Activated CD8-positive, alpha-beta T cell treated with anti-CD3 and anti-CD28 coated beads, Interleukin-2, amount 10 ng/mL, durations not matched to agents 7 days and 5 days (primary cell): Measurements from ENCODE around the gene PC. TPM values are rescaled to one million over a fixed set of nuclear protein-coding genes. Genes with fewer than 3 reads are reported as not detected.
A peak's percentile ranks its signal among the peaks of the same experiment; 100 is the strongest.
"Not testable (repeated sequence)": the region's sequence is repeated elsewhere in the genome, so short reads cannot be mapped to it uniquely, and the experiment has no call there.

Source experiments
- ATAC-seq: fragments of 150-1000 bp; cut with Tn5 transposase; one replicate; pipeline ENCODE4 v1.10.0; 2021; ENCODE audit warnings: moderate library complexity
- CTCF ChIA-PET: fragments of 350-600 bp; sonication (Branson Sonifier 250); formaldehyde crosslinking; loops from one replicate; lab custom pipeline; 2021; ENCODE audit warnings: antibody characterized with exemption; lab: Charles Lee
- POLR2A ChIA-PET: fragments of 350-600 bp; sonication (Branson Sonifier 250); formaldehyde crosslinking; loops from one replicate; lab custom pipeline; 2021; ENCODE audit warnings: antibody characterized with exemption; lab: Charles Lee
- DNase-seq: peaks from one replicate; pipeline ENCODE4 v3.0.0-alpha.2; 2020
- H3K27ac Mint-ChIP-seq: one replicate; pipeline ENCODE4 v1.8.0; 2021; ENCODE audit warnings: mild to moderate bottlenecking, mixed read lengths
- H3K27me3 Mint-ChIP-seq: one replicate; pipeline ENCODE4 v1.8.0; 2021; ENCODE audit warnings: low read depth, mixed read lengths
- H3K36me3 Mint-ChIP-seq: one replicate; pipeline ENCODE4 v1.8.0; 2021; ENCODE audit warnings: low read depth, mixed read lengths
- H3K4me1 Mint-ChIP-seq: one replicate; pipeline ENCODE4 v1.8.0; 2021; ENCODE audit warnings: low read depth, mixed read lengths
- H3K4me3 Mint-ChIP-seq: one replicate; pipeline ENCODE4 v1.8.0; 2021; ENCODE audit warnings: mild to moderate bottlenecking, mixed read lengths
- H3K9me3 Mint-ChIP-seq: one replicate; pipeline ENCODE4 v1.8.0; 2022; ENCODE audit warnings: mixed read lengths; ENCODE audit not compliant: insufficient read depth
- total RNA-seq, 2 experiments: library from RNA; stranded (reverse); gene quantifications; one replicate each; pipeline ENCODE4 v1.2.3, GENCODE V29; 2021

Gene PC
- total RNA-seq, 2 experiments from 2014 or later, result 10.4 to 11.7 TPM

DNA sequence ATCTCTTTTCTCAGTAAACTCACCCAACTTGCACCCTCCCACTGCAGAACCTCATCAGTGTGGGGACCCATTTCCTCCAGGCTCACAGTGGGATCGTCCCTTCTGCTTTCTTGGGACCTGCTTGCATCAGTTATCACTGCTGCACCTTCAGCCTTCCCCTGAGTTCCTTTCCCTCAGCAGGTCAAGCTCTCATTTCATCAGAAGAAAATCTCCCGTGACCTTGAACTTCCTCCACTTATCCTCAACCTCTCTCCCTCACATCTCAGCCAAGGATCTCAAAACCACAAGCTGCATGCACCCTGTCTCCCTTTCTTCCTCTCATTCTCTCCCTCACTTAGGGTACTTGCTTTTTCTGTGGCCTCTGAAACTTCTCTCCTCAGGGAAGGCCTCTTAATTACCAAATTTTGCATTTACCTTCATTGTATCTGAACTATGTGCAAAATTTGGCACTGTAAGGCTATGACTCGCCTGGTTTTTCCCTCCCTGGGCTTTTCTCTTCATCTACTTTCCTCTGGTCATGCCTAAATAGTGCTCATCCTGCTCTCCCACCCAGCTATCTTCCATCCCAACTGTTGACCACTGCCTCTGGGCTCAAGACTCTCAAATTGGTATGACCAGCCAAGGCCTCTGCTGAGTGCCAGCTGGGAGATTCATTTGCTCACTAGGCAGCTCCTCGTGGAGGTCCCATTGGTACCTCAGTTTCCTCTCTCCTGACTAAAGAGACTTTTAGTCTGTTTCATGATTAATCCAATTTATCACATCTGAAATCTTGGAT is 117.7 kb downstream of the PC start:
- Mint-ChIP-seq H3K27me3 (no peaks in the 10 kb centered on the region), H3K36me3 (peaks cover 38% of the 10 kb centered on the region), H3K9me3 (no peaks in the 10 kb centered on the region), H3K27ac (peak overlapping the region; percentile 78), H3K4me3 (peak overlapping the region; percentile 4), H3K4me1 (peaks cover 50% of the 10 kb centered on the region)
- ChIA-PET CTCF (interaction anchor here (1.0 to 1.1 kb wide), 2 partner anchors 43 to 144 kb away, joined by 3 read pairs; no protein-coding TSS in a partner anchor), POLR2A (interaction anchor here (0.5 to 1.6 kb wide), 3 partner anchors 53 to 162 kb away, joined by 3 read pairs; no protein-coding TSS in a partner anchor)
- DNase-seq, result no peak
- ATAC-seq, result no peak

- DNase-seq (no peak), ATAC-seq (no peak)
- Mint-ChIP-seq H3K9me3 (no peaks in the 10 kb centered on the region), H3K27me3 (no peaks in the 10 kb centered on the region), H3K4me1 (peaks cover 21% of the 10 kb centered on the region), H3K27ac (no peak overlapping the region), H3K36me3 (peaks cover 19% of the 10 kb centered on the region), H3K4me3 (no peak overlapping the region)
- POLR2A ChIA-PET, result no interaction called here
- CTCF ChIA-PET, result interaction anchor here (0.7 to 1.0 kb wide), 2 partner anchors 19 to 140 kb away, joined by 3 to 4 read pairs; no protein-coding TSS in a partner anchor
Measured at GRCh38 chr11:66835768-66836405, 122.3 kb downstream of the PC start.

GRCh38 chr11:66834943-66835342 is 123.2 kb downstream of the PC start:
- H3K4me1 Mint-ChIP-seq, result peaks cover 11% of the 10 kb centered on the region
- no peak for DNase-seq
- no peak overlapping the region for H3K27ac Mint-ChIP-seq
- H3K9me3 Mint-ChIP-seq, result no peaks in the 10 kb centered on the region
- H3K27me3 Mint-ChIP-seq, result no peaks in the 10 kb centered on the region
- no peak overlapping the region for H3K4me3 Mint-ChIP-seq
- CTCF ChIA-PET, result interaction anchor here (0.7 to 2.2 kb wide), 14 partner anchors 12 to 396 kb away, joined by 3 to 30 read pairs (median 4); partner anchors contain the start of genes MRPL11, PC and RBM4B
- H3K36me3 Mint-ChIP-seq, result peaks cover 10% of the 10 kb centered on the region
- POLR2A ChIA-PET, result interaction anchor here (1.2 kb wide), 1 partner anchor 9 kb away, joined by 3 read pairs; the partner anchor contains the start of gene RCE1
- no peak for ATAC-seq

DNA sequence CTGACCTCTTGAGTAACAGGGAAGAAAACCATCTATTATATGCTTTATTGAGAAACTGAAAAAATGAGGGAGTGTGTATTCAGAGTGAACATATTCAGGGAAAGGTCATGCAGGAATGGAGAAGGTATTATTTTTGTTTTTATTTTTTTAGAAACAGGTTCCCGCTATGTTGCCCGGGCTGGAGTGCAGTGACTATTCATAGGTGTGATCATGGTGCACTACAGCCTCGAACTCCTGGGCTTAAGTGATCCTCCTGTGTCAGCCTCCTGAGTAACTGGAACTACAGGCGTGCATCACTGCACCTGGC is 123.7 kb downstream of the PC start:
- no peak for DNase-seq
- CTCF ChIA-PET, result interaction anchor here (0.7 to 2.2 kb wide), 15 partner anchors 12 to 396 kb away, joined by 3 to 30 read pairs (median 4); partner anchors contain the start of genes MRPL11, PC and RBM4B
- no peak for ATAC-seq
- Mint-ChIP-seq H3K27ac (no peak overlapping the region), H3K27me3 (no peaks in the 10 kb centered on the region), H3K4me3 (no peak overlapping the region), H3K36me3 (peaks cover 10% of the 10 kb centered on the region), H3K9me3 (no peaks in the 10 kb centered on the region), H3K4me1 (peaks cover 7% of the 10 kb centered on the region)
- POLR2A ChIA-PET, result interaction anchor here (1.2 kb wide), 1 partner anchor 9 kb away, joined by 3 read pairs; the partner anchor contains the start of gene RCE1

DNA sequence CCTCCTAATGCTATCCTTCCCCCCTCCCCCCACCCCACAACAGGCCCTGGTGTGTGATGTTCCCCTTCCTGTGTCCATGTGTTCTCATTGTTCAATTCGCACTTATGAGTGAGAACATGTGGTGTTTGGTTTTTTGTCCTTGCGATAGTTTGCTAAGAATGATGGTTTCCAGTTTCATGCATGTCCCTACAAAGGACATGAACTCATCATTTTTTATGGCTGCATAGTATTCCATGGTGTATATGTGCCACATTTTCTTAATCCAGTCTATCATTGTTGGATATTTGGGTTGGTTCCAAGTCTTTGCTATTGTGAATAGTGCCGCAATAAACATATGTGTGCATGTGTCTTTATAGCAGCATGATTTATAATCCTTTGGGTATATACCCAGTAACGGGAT is 133.6 kb downstream of the PC start:
- H3K36me3 Mint-ChIP-seq, CTCF ChIA-PET, H3K27me3 Mint-ChIP-seq, H3K9me3 Mint-ChIP-seq, POLR2A ChIA-PET, H3K4me3 Mint-ChIP-seq, ATAC-seq, H3K4me1 Mint-ChIP-seq, DNase-seq, H3K27ac Mint-ChIP-seq: not testable (repeated sequence)

- no peak overlapping the region for H3K4me3 Mint-ChIP-seq
- no peaks in the 10 kb centered on the region for H3K9me3 Mint-ChIP-seq
- DNase-seq (no peak), ATAC-seq (no peak)
- H3K36me3 Mint-ChIP-seq, result peaks cover 4% of the 10 kb centered on the region
- H3K27me3 Mint-ChIP-seq, result no peaks in the 10 kb centered on the region
- H3K27ac Mint-ChIP-seq, result no peak overlapping the region
- ChIA-PET CTCF (no interaction called here), POLR2A (no interaction called here)
- H3K4me1 Mint-ChIP-seq, result no peaks in the 10 kb centered on the region
Measured at GRCh38 chr11:66823700-66824099, 134.5 kb downstream of the PC start.

- H3K9me3 Mint-ChIP-seq, result no peaks in the 10 kb centered on the region
- H3K36me3 Mint-ChIP-seq, result peaks cover 1% of the 10 kb centered on the region
- ATAC-seq, result no peak
- no peaks in the 10 kb centered on the region for H3K27me3 Mint-ChIP-seq
- ChIA-PET CTCF (interaction anchor here (0.6 kb wide), 1 partner anchor 142 kb away, joined by 3 read pairs; no protein-coding TSS in a partner anchor), POLR2A (no interaction called here)
- DNase-seq, result no peak
- H3K4me3 Mint-ChIP-seq, result no peak overlapping the region
- H3K4me1 Mint-ChIP-seq, result no peaks in the 10 kb centered on the region
- H3K27ac Mint-ChIP-seq, result no peak overlapping the region
Measured at GRCh38 chr11:66820901-66821300, 137.3 kb downstream of the PC start.

DNA sequence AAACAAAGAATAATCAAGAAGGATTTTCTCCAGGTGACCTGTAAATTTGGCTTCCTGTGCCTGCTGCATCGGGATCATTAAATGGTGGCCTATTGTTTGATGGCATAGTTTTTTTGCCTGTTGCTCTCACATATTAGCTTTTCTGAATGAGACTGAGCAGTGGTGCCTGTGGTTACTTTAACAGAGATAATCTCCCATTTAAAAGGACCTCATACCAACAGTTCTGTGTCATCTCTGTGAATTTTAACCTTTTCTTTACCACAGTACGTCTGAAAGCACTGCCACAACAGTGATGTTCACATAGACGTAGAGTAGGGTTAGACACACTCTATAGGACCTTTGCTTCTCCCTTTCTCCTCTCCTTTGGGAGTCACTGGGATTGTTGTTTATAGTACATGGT is 137.8 kb downstream of the PC start:
- Mint-ChIP-seq H3K4me1 (no peaks in the 10 kb centered on the region), H3K36me3 (peaks cover 1% of the 10 kb centered on the region), H3K27ac (no peak overlapping the region), H3K9me3 (no peaks in the 10 kb centered on the region), H3K27me3 (no peaks in the 10 kb centered on the region), H3K4me3 (no peak overlapping the region)
- ATAC-seq (no peak), DNase-seq (no peak)
- CTCF ChIA-PET, result interaction anchor here (0.6 kb wide), 1 partner anchor 142 kb away, joined by 3 read pairs; no protein-coding TSS in a partner anchor
- POLR2A ChIA-PET, result no interaction called here

DNA sequence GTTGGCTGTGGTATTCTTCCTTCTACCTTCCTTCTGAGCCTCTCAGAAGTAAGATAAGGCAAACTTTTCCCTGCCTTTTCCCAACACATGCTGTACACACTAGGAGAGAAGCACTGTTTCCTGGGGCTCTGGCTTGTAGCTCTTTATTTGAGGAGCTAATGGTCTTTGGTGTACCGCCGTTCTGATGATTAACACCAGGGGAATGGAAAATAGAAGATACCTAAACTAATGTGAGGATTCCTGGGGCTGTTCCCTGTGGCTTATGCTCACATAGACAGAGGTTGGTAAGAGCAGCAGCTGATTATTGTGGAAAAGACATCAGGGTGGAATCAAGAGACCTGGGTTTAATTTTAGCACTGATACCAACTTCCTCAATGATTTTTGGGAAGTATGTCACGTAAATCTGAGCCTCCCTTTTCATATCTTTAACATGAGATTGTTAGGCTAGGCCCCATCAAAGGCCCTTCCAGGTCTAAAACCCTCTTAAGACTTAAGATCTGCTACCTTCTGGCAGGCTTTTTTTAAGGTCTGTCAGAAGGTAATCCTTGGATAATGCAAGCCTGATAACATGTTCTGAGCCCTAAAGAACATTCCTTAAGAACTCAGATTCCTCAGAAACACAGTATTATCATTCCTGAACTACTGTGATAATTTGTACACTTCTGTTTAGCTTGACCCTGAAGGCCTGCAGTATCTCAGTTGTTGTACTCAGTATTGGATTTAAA is 139.8 kb downstream of the PC start:
- Mint-ChIP-seq H3K4me3 (no peak overlapping the region), H3K4me1 (no peaks in the 10 kb centered on the region), H3K27me3 (no peaks in the 10 kb centered on the region), H3K9me3 (no peaks in the 10 kb centered on the region), H3K36me3 (no peaks in the 10 kb centered on the region), H3K27ac (no peak overlapping the region)
- POLR2A ChIA-PET, result interaction anchor here (1.2 kb wide), 1 partner anchor 25 kb away, joined by 4 read pairs; the partner anchor contains the start of gene RCE1
- CTCF ChIA-PET, result interaction anchor here (1.2 kb wide), 1 partner anchor 141 kb away, joined by 3 read pairs; the partner anchor contains the start of gene RBM4B
- no peak for DNase-seq
- ATAC-seq, result no peak

DNA sequence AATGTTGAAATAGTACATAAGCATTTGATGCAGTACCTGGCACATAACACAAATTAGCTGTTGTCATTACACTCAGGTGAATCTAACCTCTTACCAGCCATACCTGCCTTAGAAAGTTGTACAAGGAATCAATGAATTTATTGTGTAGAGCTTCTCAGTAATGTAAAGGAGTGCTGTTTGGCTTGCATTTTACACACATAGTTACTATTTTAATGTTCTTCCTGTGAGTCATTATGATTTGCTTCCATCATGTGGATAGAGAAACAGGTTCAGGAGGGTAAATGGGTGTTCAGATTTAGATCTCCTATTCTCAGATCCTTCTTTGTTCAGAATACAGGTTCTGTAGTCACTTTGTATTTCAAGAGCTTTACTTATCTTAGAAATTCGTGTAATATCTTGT is 142.5 kb downstream of the PC start:
- no peak overlapping the region for H3K27ac Mint-ChIP-seq
- no peak for DNase-seq
- H3K27me3 Mint-ChIP-seq, result no peaks in the 10 kb centered on the region
- ChIA-PET POLR2A (no interaction called here), CTCF (interaction anchor here (1.7 kb wide), 1 partner anchor 85 kb away, joined by 4 read pairs; no protein-coding TSS in a partner anchor)
- no peaks in the 10 kb centered on the region for H3K36me3 Mint-ChIP-seq
- no peak for ATAC-seq
- no peaks in the 10 kb centered on the region for H3K4me1 Mint-ChIP-seq
- no peaks in the 10 kb centered on the region for H3K9me3 Mint-ChIP-seq
- no peak overlapping the region for H3K4me3 Mint-ChIP-seq

GRCh38 chr11:66814678-66815077 is 143.5 kb downstream of the PC start:
- no peaks in the 10 kb centered on the region for H3K9me3 Mint-ChIP-seq
- no peak overlapping the region for H3K4me3 Mint-ChIP-seq
- H3K27ac Mint-ChIP-seq, result no peak overlapping the region
- H3K27me3 Mint-ChIP-seq, result no peaks in the 10 kb centered on the region
- ATAC-seq (no peak), DNase-seq (no peak)
- ChIA-PET CTCF (interaction anchor here (1.7 kb wide), 1 partner anchor 84 kb away, joined by 4 read pairs; no protein-coding TSS in a partner anchor), POLR2A (no interaction called here)
- H3K4me1 Mint-ChIP-seq, result no peaks in the 10 kb centered on the region
- no peaks in the 10 kb centered on the region for H3K36me3 Mint-ChIP-seq
